Upper lobe of left lung (tissue), 6 donors: ENCODE results near the gene GYPB. TPM values are rescaled to one million over a fixed set of nuclear protein-coding genes. Genes with fewer than 3 reads are reported as not detected.
"Not testable (repeated sequence)": the region's sequence is repeated elsewhere in the genome, so short reads cannot be mapped to it uniquely, and the experiment has no call there.

Experiments
- ATAC-seq, 2 donors: fragments of 200-7000 bp; cut with Tn5 transposase; one replicate each; pipeline ENCODE4 v1.9.1; 2022; ENCODE audit warnings: mild to moderate bottlenecking in 2 of 2, moderate library complexity in 2 of 2; ENCODE audit not compliant: low FRiP score in 2 of 2
- DNase-seq, 2 donors: peaks; one replicate each; pipeline ENCODE4 v3.0.0-alpha.2; 2019 to 2020
- H3K27ac ChIP-seq, 4 donors: fragments of 200-600 bp; sonication (generic); one replicate each; pipeline ENCODE4 v1.5.1; 2016 to 2019
- H3K27me3 ChIP-seq, 4 donors: fragments of 200-600 bp; sonication (generic); one replicate each; pipeline ENCODE4 v1.5.1; 2017 to 2019
- H3K36me3 ChIP-seq, 4 donors: fragments of 200-600 bp; sonication (generic); one replicate each; pipeline ENCODE4 v1.5.1; 2016 to 2019
- H3K4me1 ChIP-seq, 4 donors: fragments of 200-600 bp; sonication (generic); one replicate each; pipeline ENCODE4 v1.5.1; 2018 to 2019
- H3K4me3 ChIP-seq, 4 donors: fragments of 200-600 bp; sonication (generic); one replicate each; pipeline ENCODE4 v1.5.1; 2017 to 2019; ENCODE audit warnings: mild to moderate bottlenecking in 2 of 4, moderate library complexity in 1 of 4
- H3K9me3 ChIP-seq, 4 donors: fragments of 200-600 bp; sonication (generic); one replicate each; pipeline ENCODE4 v1.5.1; 2018 to 2019
- CTCF ChIP-seq, 6 experiments: fragments of 450-650 bp in 4 of 6; fragments of 200-600 bp in 2 of 6; sonication (generic) in 2 of 6; IDR thresholded peaks; one replicate each; pipeline ENCODE4 v1.5.1; 2016 to 2019; ENCODE audit warnings: antibody characterized with exemption in 6 of 6
- EP300 ChIP-seq, 4 donors: sonication (generic); formaldehyde crosslinking; IDR thresholded peaks; one replicate each; pipeline ENCODE4 v1.5.1; 2017; ENCODE audit warnings: antibody characterized with exemption in 4 of 4, control low read depth in 2 of 4
- POLR2A ChIP-seq, 4 donors: fragments of 450-650 bp; IDR thresholded peaks; one replicate each; pipeline ENCODE4 v1.5.1; 2016 to 2017; ENCODE audit warnings: antibody characterized with exemption in 4 of 4, mild to moderate bottlenecking in 2 of 4
- POLR2AphosphoS5 ChIP-seq, 2 donors: sonication (generic); formaldehyde crosslinking; IDR thresholded peaks; one replicate each; pipeline ENCODE4 v1.5.1; 2017; ENCODE audit warnings: antibody characterized with exemption in 2 of 2
- WGBS, 2 donors: methylation state at CpG; one replicate each; pipeline ENCODE4 v1.1.5; 2017 to 2018; 5-methylcytosine and 5-hydroxymethylcytosine counted together
- total RNA-seq, 6 donors: library from RNA; depleted of rRNA in 4 of 6; stranded (reverse); fragments of >200 nt in 4 of 6; gene quantifications; one replicate each; pipeline versions ENCODE4 v1.1.0 to v1.2.1, GENCODE V29; 2016 to 2021
- donor health status: DM: no; HTN: no; CAD: no; lungs with moderate emphysema.
- donor health status: DM: no; HTN: yes; CAD: no; lungs with severe emphysema.

GYPB gene
- total RNA-seq = not detected

- H3K9me3 ChIP-seq, H3K27ac ChIP-seq, ATAC-seq, H3K36me3 ChIP-seq, H3K27me3 ChIP-seq, H3K4me3 ChIP-seq, H3K4me1 ChIP-seq, DNase-seq: not testable (repeated sequence)
- 84 to 90% methylated on average over 3 of the region's 3 CpGs for WGBS, 2 donors
These were observed at the start of gene GYPB for GRCh38 chr4:144019277-144019676. TSS of gene GYPB (minus strand) at chr4:144019380. CDS start at chr4:144019287, 93 bp downstream.

- ATAC-seq, H3K4me1 ChIP-seq, H3K27ac ChIP-seq, DNase-seq, H3K36me3 ChIP-seq, H3K4me3 ChIP-seq, H3K9me3 ChIP-seq, H3K27me3 ChIP-seq: not testable (repeated sequence)
These were observed 42.4 kb upstream of the GYPB start for GRCh38 chr4:144061556-144061955.

- not testable (repeated sequence) for H3K27ac ChIP-seq, H3K27me3 ChIP-seq, H3K36me3 ChIP-seq, H3K4me3 ChIP-seq, H3K9me3 ChIP-seq, DNase-seq, ATAC-seq, H3K4me1 ChIP-seq
- 21 to 61% methylated on average over 3 of the region's 3 CpGs for WGBS, 2 donors
These were observed 41.2 kb upstream of the GYPB start for GRCh38 chr4:144060234-144060859.

GRCh38 chr4:144056800-144057199, 37.6 kb upstream of the GYPB start:
- no peaks in the 10 kb centered on the region for H3K27me3 ChIP-seq
- 85 to 89% methylated on average over 4 of the region's 4 CpGs for WGBS, 2 donors
- ATAC-seq = no peak
- no peak for DNase-seq
- no peaks in the 10 kb centered on the region for H3K4me1 ChIP-seq
- H3K4me3 ChIP-seq = no peak overlapping the region
- H3K36me3 ChIP-seq = no peaks in the 10 kb centered on the region
- TF ChIP-seq CTCF (IDR thresholded peaks at IDR 0.05) = no peak
- no peak for TF ChIP-seq EP300 (IDR thresholded peaks at IDR 0.05)
- no peak for TF ChIP-seq POLR2A (IDR thresholded peaks at IDR 0.05)
- no peak for TF ChIP-seq POLR2AphosphoS5 (IDR thresholded peaks at IDR 0.05)
- H3K9me3 ChIP-seq = peaks cover 0 to 8% (median 6%) of the 10 kb centered on the region in 4 donors
- H3K27ac ChIP-seq = no peak overlapping the region

- not testable (repeated sequence) for H3K4me1 ChIP-seq, H3K4me3 ChIP-seq, H3K9me3 ChIP-seq, ATAC-seq, DNase-seq, H3K36me3 ChIP-seq, H3K27me3 ChIP-seq, H3K27ac ChIP-seq
- 89 to 93% methylated on average over 3 of the region's 3 CpGs for WGBS, 2 donors
These were observed 36.2 kb upstream of the GYPB start for GRCh38 chr4:144055336-144055735.

GRCh38 chr4:144051494-144051893, 32.3 kb upstream of the GYPB start:
- not testable (repeated sequence) for H3K9me3 ChIP-seq, DNase-seq, ATAC-seq, H3K36me3 ChIP-seq, H3K27ac ChIP-seq, H3K4me3 ChIP-seq, H3K4me1 ChIP-seq, H3K27me3 ChIP-seq
- WGBS, 2 donors = 89 to 100% methylated on average over 1 of the region's 1 CpG

- H3K9me3 ChIP-seq, H3K4me1 ChIP-seq, H3K27ac ChIP-seq, H3K27me3 ChIP-seq, ATAC-seq, H3K4me3 ChIP-seq, H3K36me3 ChIP-seq, DNase-seq: not testable (repeated sequence)
- 77 to 92% methylated on average over 2 of the region's 2 CpGs for WGBS, 2 donors
These were observed 31.5 kb upstream of the GYPB start for GRCh38 chr4:144050631-144051030.

- ATAC-seq, H3K36me3 ChIP-seq, H3K27ac ChIP-seq, DNase-seq, H3K4me1 ChIP-seq, H3K27me3 ChIP-seq, H3K9me3 ChIP-seq, H3K4me3 ChIP-seq: not testable (repeated sequence)
- WGBS, 2 donors = 67 to 76% methylated on average over 6 of the region's 6 CpGs
These were observed 30.6 kb upstream of the GYPB start for GRCh38 chr4:144049495-144050424.

GRCh38 chr4:144044936-144045335, 25.8 kb upstream of the GYPB start:
- not testable (repeated sequence) for H3K27ac ChIP-seq, H3K36me3 ChIP-seq, H3K9me3 ChIP-seq, H3K4me1 ChIP-seq, ATAC-seq, DNase-seq, H3K4me3 ChIP-seq, H3K27me3 ChIP-seq

DNA sequence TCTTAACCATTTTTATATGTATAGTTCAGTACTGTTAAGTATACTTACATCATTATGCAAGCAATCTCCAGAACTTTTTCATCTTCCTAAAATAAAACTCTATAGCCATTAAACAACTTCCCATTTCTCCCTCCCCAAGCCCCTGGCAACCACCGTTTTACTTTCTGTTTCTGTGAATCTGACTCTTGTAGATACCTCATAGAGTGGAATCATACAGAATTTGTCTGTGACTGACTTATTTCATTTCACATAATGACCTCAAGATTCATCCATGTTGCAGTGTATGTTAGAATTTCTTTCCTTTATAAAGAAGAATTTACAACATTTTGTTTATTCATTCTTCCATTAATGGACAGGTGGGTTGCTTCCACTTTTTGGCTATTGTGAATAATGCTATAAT, 13.4 kb upstream of the GYPB start:
- not testable (repeated sequence) for H3K27ac ChIP-seq, H3K4me1 ChIP-seq, DNase-seq, ATAC-seq, H3K36me3 ChIP-seq, H3K9me3 ChIP-seq, H3K4me3 ChIP-seq, H3K27me3 ChIP-seq
- 43 to 54% methylated on average over 1 of the region's 1 CpG for WGBS, 2 donors

DNA sequence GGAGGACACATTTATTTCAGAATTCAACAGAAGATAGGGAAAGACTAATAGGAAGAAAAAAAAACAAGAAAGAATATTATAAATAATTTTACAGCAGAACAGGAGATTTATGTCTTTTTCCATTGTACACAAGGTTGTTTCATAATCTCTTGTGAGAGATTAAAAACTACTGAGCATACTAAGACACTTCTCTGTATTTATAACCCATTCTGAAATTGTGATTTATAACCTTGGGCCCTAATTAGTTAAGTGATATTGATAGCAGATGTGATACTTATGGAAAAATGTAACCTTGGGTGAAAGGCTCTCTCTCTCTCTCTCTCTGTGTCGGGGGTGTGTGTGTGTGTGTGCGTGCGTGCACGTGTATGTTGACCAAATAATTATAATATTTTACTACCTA, 12.7 kb upstream of the GYPB start:
- 85 to 87% methylated on average over 4 of the region's 4 CpGs for WGBS, 2 donors

GRCh38 chr4:144031369-144031768, 12.2 kb upstream of the GYPB start:
- not testable (repeated sequence) for H3K27ac ChIP-seq, H3K4me3 ChIP-seq, DNase-seq, H3K27me3 ChIP-seq, H3K9me3 ChIP-seq, H3K36me3 ChIP-seq, ATAC-seq, H3K4me1 ChIP-seq
- 79 to 93% methylated on average over 3 of the region's 3 CpGs for WGBS, 2 donors

More for the DNA sequence above, 12.7 kb upstream of the GYPB start:
- not testable (repeated sequence) for DNase-seq, H3K9me3 ChIP-seq, H3K4me1 ChIP-seq, H3K36me3 ChIP-seq, H3K4me3 ChIP-seq, H3K27me3 ChIP-seq, H3K27ac ChIP-seq, ATAC-seq
